ENCODE results near the gene TEX54.
A peak's percentile ranks its signal among the peaks of the same experiment; 100 is the strongest.
"Not testable (repeated sequence)": the region's sequence is repeated elsewhere in the genome, so short reads cannot be mapped to it uniquely, and the experiment has no call there.

Gene TEX54

DNA sequence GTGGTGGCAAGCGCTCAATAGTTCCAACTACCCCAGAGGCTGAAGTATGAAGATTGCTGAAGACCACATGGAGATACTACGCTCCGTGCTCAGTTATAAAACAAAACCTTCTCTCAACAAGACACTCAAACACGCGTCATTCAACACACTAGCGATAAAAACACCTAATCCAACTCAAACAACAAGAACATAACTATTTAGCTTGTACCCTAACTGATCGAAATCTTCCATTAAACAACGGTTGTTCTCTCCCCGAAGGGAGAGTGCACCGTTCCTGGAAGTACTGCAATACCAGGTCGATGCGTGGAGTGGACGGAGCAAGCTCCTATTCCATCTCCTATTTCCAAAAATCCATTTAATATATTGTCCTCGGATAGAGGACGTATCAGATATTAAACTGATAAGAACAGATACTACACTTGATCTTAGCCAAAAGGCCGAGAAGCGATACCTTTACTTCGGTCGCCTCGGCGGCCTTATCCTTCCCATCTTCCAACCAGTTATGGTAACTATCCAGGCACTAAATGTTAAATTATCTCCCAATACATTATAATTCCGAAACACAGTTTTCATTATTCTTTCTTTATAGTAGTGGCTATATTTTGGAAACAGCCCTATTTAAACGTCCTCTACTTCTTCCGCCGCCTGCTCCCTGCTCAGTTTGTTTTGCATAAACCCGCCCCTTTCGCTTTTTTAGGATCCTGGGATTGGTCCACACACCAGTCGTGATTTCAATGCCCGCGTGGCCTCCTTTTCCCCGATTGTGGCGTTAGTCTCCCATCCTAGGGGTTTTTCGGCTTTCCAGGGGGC lies 8.9 kb upstream of the TEX54 start:
- peak overlapping the region; percentile 67 for H3K4me3 ChIP-seq (ENCODE audit: low read length)
- peaks cover under 1% of the 10 kb centered on the region for H3K36me3 ChIP-seq (ENCODE audit: insufficient read depth, low read length)
- H3K4me2 ChIP-seq (ENCODE audit: low read length): peak overlapping the region; percentile 88
- no peaks in the 10 kb centered on the region for H3K9me3 ChIP-seq (replicated peaks; ENCODE audit: low read length)
- H3K9ac ChIP-seq (ENCODE audit: low read depth, low read length): peak overlapping the region; percentile 91
- H3K4me1 ChIP-seq (ENCODE audit: control insufficient read depth, insufficient read depth, low read length): peaks cover 9% of the 10 kb centered on the region
- H3K27me3 ChIP-seq (ENCODE audit: control insufficient read depth, insufficient read depth, low read length): no peaks in the 10 kb centered on the region

DNA sequence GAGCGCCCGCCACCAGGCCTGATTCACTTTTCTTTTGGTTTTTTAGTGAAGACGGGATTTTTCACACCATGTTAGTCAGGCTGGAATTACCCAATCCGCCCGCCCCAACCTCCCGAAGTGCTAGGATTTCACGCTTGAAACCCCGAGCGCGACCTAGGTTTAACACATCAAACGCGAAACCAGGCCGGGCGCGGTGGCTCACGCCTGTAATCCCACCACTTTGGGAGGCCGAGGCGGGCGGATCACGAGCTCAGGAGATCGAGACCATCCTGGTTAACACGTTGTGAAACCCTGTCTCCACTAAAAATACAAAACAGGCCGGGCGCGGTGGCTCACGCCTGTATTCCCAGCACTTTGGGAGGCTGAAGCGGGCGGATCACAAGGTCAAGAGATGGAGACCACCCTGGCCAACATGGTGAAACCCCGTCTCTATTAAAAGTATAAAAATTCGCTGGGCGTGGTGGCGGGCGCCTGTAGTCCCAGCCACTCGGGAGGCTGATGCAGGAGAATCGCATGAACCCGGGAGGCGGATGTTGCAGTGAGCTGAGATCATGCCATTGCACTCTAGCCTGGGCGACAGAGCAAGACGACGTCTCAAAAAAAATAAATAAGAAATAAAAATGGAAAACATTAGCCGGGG lies 8.2 kb upstream of the TEX54 start:
- not testable (repeated sequence) for H3K27me3 ChIP-seq (ENCODE audit: control insufficient read depth, insufficient read depth, low read length); H3K36me3 ChIP-seq (ENCODE audit: insufficient read depth, low read length); H3K9me3 ChIP-seq (replicated peaks; ENCODE audit: low read length); H3K4me1 ChIP-seq (ENCODE audit: control insufficient read depth, insufficient read depth, low read length)
- Histone ChIP-seq H3K4me2 (ENCODE audit: low read length) (peak overlapping the region; percentile 81), H3K9ac (ENCODE audit: low read depth, low read length) (peak overlapping the region; percentile 86), H3K4me3 (ENCODE audit: low read length) (peak overlapping the region; percentile 93)

DNA sequence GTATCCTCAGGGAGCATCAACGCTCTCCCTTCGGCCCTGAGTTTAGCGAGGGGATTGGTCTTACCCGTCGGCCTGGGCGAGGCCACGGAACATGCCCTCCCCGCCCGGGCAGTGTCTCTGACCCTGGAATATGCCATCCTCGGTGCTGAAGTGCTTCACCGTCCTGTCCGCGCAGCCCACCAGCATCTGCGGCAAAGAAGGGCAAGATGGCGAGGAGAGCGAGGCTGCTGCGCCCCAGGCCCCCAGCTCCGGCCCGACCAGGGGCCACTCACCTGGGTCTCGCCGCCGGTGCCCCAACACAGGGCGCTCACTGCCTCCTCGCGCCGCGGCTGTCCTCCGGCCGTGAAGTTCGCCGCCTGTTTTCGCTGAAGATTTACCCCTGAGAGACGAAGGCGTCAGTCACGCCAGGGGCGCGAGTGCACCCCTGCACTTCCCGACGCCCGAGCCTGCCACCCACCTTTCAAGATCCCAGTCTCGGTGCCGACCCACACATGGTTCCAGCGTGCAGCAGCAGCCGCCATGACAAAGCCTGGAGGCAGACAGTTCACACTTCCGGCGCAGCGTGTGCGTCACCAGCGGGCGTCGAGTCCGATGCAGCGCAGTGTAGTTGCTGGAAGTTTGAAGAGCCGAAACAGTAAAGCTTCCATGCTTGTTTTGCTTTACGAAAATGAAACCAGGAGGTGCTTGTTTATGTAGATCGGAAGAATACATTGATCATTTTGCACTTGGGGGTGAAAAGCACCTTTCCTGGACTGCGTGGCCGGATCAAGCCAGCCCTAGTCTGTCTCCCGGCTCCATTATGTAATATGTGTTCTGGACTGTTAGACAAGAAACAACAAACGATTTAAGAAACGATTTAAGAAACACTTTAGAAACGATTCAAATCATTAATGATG lies 6.7 kb upstream of the TEX54 start, which contains the start of gene WDR74:
WDR74 (minus strand) TSS at position 541 of the 896 bp plus-strand sequence; CDS start at position 521, 20 bp downstream.
- Histone ChIP-seq H3K4me2 (ENCODE audit: low read length) (peak within 1 kb of the TSS; percentile 81), H3K9ac (ENCODE audit: low read depth, low read length) (peak within 1 kb of the TSS; percentile 86), H3K36me3 (ENCODE audit: insufficient read depth, low read length) (peaks cover 20% of the 10 kb centered on the region), H3K9me3 (replicated peaks; ENCODE audit: low read length) (no peaks in the 10 kb centered on the region), H3K27me3 (ENCODE audit: control insufficient read depth, insufficient read depth, low read length) (no peaks in the 10 kb centered on the region), H3K4me1 (ENCODE audit: control insufficient read depth, insufficient read depth, low read length) (peaks cover 9% of the 10 kb centered on the region), H3K4me3 (ENCODE audit: low read length) (peak within 1 kb of the TSS; percentile 93)

DNA sequence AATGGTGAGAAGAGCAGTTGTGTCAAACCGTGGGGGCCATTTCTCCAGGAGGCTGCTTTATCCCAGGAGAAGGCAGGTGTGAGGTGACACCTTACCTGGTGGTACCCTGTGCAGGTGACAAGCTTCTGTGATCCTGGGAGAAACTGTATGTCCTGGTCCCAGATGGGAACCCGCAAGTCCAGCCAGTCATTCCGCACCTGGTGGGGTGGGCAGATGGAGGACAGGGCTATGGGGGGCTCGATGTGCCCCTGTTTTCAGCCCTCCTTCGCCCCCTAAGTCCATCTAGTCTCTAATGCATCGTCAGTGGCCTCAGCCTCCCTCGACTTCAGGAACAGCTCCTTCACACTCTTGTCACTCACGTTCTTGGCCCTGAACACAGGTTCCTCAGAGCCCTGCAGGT lies 2.7 kb upstream of the TEX54 start:
- Histone ChIP-seq H3K27me3 (ENCODE audit: control insufficient read depth, insufficient read depth, low read length) (no peaks in the 10 kb centered on the region), H3K4me3 (ENCODE audit: low read length) (no peak overlapping the region), H3K9me3 (replicated peaks; ENCODE audit: low read length) (no peaks in the 10 kb centered on the region), H3K9ac (ENCODE audit: low read depth, low read length) (no peak overlapping the region), H3K4me2 (ENCODE audit: low read length) (no peak overlapping the region), H3K4me1 (ENCODE audit: control insufficient read depth, insufficient read depth, low read length) (peaks cover 16% of the 10 kb centered on the region), H3K36me3 (ENCODE audit: insufficient read depth, low read length) (peaks cover 29% of the 10 kb centered on the region)

DNA sequence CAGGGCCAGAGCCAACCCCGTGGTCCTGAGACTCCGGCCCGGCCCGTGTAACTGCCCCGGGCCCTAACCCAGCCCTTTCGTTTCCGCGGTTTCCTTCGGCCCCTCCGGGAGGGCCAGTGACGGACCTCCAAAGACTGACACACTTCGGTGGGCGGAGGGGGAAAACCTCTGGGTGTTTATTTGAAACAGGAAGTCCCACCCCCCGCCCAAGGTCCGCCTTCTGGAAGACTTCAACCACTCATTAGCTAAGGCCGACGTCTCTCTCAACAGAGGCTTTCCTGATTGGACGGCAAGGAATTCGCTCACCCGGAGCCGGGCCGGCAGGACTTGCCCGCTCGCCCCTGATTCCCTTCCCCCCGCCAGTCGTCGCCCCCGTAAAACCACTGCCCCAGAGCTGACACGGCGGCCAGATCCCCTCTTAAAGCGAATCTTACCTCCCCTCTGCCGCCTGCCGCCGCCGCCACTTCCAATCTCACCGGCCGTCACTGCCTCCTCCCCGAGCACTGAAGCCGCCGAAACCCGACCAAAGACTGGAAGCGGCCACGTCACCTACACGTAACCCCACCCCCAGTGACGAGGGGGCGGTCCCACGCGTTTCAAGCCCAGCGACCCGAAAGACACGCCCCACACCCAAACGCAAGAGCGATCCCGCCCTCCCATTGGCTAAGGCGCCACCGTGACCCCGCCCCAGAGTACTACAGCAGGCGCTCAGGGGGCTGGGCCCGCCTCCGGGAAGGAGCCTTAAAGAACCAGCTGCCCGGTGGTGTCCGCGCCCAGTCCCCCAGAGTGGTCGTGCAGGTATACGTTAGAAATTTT lies 913 bp downstream of the TEX54 start, which contains the start of gene STX5:
STX5 (minus strand) TSS at position 532 of the 816 bp plus-strand sequence. CDS start 808 bp downstream, outside the sequence.
- H3K9ac ChIP-seq (ENCODE audit: low read depth, low read length): peak within 1 kb of the TSS; percentile 95
- no peaks in the 10 kb centered on the region for H3K9me3 ChIP-seq (replicated peaks; ENCODE audit: low read length)
- H3K4me3 ChIP-seq (ENCODE audit: low read length): peak within 1 kb of the TSS; percentile 94
- H3K4me2 ChIP-seq (ENCODE audit: low read length): peak within 1 kb of the TSS; percentile 100
- peaks cover 20% of the 10 kb centered on the region for H3K4me1 ChIP-seq (ENCODE audit: control insufficient read depth, insufficient read depth, low read length)
- H3K36me3 ChIP-seq (ENCODE audit: insufficient read depth, low read length): peaks cover 45% of the 10 kb centered on the region
- H3K27me3 ChIP-seq (ENCODE audit: control insufficient read depth, insufficient read depth, low read length): no peaks in the 10 kb centered on the region

DNA sequence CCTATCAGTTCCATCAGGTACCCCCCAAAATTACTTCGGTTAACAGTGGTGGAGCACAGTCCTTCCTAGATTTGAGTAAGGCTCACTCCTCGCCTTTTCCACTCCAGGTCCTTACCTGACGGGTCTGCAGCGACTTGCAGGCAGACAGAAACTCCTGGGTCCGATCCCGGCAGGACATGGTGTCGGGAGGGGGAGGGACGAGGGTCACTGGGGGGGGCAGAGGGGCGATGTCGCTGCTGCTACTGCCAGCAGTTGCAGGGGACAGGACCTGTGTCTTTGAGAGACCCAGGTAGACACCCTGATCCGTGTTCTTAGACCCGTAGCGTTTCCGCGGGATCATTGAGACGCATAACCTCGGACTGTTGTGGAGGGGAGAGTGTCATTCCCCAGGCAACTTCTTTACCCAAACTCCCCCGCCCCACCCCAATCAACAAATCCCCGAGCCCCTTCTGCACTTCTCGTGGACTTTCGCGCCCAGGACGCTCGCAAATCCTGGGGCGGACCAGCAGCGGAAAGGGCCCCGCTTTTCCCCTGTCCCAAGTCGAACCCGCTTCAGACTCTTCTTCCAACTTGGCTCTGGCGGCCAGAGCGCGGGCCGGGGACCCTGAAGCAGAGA lies 1.6 kb downstream of the TEX54 start:
- H3K4me3 ChIP-seq (ENCODE audit: low read length): peak overlapping the region; percentile 94
- peak overlapping the region; percentile 95 for H3K9ac ChIP-seq (ENCODE audit: low read depth, low read length)
- no peaks in the 10 kb centered on the region for H3K9me3 ChIP-seq (replicated peaks; ENCODE audit: low read length)
- H3K4me2 ChIP-seq (ENCODE audit: low read length): peak overlapping the region; percentile 96
- peaks cover 20% of the 10 kb centered on the region for H3K4me1 ChIP-seq (ENCODE audit: control insufficient read depth, insufficient read depth, low read length)
- no peaks in the 10 kb centered on the region for H3K27me3 ChIP-seq (ENCODE audit: control insufficient read depth, insufficient read depth, low read length)
- H3K36me3 ChIP-seq (ENCODE audit: insufficient read depth, low read length): peaks cover 40% of the 10 kb centered on the region

DNA sequence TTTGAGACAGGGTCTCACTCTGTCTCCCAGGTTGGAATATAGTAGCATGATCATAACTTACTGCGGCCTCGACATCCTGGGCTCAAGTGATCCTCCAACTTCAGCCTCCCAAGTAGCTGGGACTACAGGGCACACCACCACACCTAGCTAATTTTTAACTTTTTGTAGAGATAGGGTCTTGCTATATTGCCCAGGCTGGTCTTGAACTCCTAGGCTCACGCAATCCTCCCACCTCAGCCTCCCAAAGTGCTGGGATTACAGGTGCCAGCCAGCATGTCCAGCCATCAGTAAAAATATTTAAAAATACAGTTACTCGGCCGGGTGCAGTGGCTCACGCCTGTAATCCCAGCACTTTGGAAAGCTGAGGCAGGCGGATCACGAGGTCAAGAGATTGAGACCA lies 4.5 kb downstream of the TEX54 start:
- H3K4me2 ChIP-seq (ENCODE audit: low read length); H3K27me3 ChIP-seq (ENCODE audit: control insufficient read depth, insufficient read depth, low read length); H3K9me3 ChIP-seq (replicated peaks; ENCODE audit: low read length); H3K9ac ChIP-seq (ENCODE audit: low read depth, low read length); H3K4me3 ChIP-seq (ENCODE audit: low read length): not testable (repeated sequence)
- peaks cover 46% of the 10 kb centered on the region for H3K36me3 ChIP-seq (ENCODE audit: insufficient read depth, low read length)
- peaks cover 13% of the 10 kb centered on the region for H3K4me1 ChIP-seq (ENCODE audit: control insufficient read depth, insufficient read depth, low read length)

DNA sequence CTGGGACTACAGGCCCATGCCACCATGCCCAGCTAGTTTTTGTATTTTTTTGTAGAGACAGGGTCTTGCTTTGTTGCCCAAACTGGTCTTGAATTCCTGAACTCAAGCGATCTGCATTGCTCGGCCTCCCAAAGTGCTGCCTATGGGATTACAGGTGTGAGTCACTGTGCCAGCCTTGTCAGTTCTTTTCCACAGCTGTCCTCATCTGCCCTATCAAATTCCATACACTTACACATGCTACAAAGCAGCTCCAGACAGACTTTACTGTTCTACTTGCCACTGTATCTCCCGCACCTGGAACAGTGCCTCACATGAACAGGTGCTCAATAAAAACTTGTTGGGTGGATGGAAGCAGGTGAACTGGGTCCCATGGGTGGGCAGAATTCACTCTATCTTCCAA lies 9.0 kb downstream of the TEX54 start:
- peaks cover 68% of the 10 kb centered on the region for H3K36me3 ChIP-seq (ENCODE audit: insufficient read depth, low read length)
- no peak overlapping the region for H3K4me3 ChIP-seq (ENCODE audit: low read length)
- H3K9ac ChIP-seq (ENCODE audit: low read depth, low read length): no peak overlapping the region

DNA sequence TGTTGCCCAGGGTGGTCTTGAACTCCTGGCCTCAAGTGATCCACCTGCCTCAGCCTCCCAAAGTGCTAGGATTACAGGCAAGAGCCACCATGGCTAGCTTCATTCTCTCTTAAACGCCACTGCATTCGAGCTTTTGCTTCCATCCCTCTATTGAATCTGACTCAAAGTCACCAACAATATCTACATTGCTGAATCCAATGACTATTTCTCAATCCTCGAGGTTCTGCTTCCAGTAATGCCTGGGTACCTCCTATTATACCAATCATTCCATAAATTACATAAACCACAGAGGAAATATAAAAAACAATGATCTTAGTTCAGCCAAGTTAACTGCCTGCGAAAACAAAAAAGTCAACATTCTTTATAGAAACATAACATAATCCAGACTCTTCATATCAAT lies 15.5 kb downstream of the TEX54 start:
- Histone ChIP-seq H3K4me3 (ENCODE audit: low read length) (no peak overlapping the region), H3K9ac (ENCODE audit: low read depth, low read length) (no peak overlapping the region), H3K36me3 (ENCODE audit: insufficient read depth, low read length) (peaks cover 29% of the 10 kb centered on the region)

More for the DNA sequence above, 9.0 kb downstream of the TEX54 start:
- Histone ChIP-seq H3K4me1 (ENCODE audit: control insufficient read depth, insufficient read depth, low read length) (no peaks in the 10 kb centered on the region), H3K27me3 (ENCODE audit: control insufficient read depth, insufficient read depth, low read length) (no peaks in the 10 kb centered on the region), H3K9me3 (replicated peaks; ENCODE audit: low read length) (no peaks in the 10 kb centered on the region), H3K4me2 (ENCODE audit: low read length) (no peak overlapping the region)

DNA sequence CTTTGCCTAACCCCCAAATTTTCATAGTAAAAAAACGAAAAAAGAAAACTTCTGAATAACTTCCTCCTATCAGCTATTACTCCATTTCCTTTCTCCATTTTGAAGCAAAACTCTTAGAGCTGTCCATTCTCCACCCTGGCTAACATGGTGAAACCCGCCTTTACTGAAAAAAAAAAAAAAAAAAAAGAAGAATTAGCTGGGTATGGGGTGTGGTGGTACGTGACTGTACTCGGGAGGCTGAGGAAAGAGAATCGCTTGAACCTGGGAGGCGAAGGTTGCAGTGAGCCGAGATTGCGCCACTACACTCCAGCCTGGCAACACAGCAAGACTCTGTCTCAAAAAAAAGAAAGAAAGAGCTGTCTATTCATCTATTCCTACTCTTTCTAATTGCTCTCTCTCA lies 16.1 kb downstream of the TEX54 start:
- Histone ChIP-seq H3K4me1 (ENCODE audit: control insufficient read depth, insufficient read depth, low read length) (no peaks in the 10 kb centered on the region), H3K27me3 (ENCODE audit: control insufficient read depth, insufficient read depth, low read length) (no peaks in the 10 kb centered on the region), H3K4me2 (ENCODE audit: low read length) (no peak overlapping the region), H3K36me3 (ENCODE audit: insufficient read depth, low read length) (peaks cover 28% of the 10 kb centered on the region), H3K9me3 (replicated peaks; ENCODE audit: low read length) (no peaks in the 10 kb centered on the region), H3K4me3 (ENCODE audit: low read length) (no peak overlapping the region), H3K9ac (ENCODE audit: low read depth, low read length) (no peak overlapping the region)

More for the DNA sequence above, 15.5 kb downstream of the TEX54 start:
- Histone ChIP-seq H3K9me3 (replicated peaks; ENCODE audit: low read length) (no peaks in the 10 kb centered on the region), H3K4me2 (ENCODE audit: low read length) (no peak overlapping the region), H3K27me3 (ENCODE audit: control insufficient read depth, insufficient read depth, low read length) (no peaks in the 10 kb centered on the region), H3K4me1 (ENCODE audit: control insufficient read depth, insufficient read depth, low read length) (no peaks in the 10 kb centered on the region)

All from skeletal muscle satellite cell (primary cell).